ENCODE measurements around the gene TSC22D4. TPM values are rescaled to one million over a fixed set of nuclear protein-coding genes. Genes with fewer than 3 reads are reported as not detected.

TSC22D4 gene
- total RNA-seq, 1 donor from 2014 or later, result 68.2 TPM

DNA sequence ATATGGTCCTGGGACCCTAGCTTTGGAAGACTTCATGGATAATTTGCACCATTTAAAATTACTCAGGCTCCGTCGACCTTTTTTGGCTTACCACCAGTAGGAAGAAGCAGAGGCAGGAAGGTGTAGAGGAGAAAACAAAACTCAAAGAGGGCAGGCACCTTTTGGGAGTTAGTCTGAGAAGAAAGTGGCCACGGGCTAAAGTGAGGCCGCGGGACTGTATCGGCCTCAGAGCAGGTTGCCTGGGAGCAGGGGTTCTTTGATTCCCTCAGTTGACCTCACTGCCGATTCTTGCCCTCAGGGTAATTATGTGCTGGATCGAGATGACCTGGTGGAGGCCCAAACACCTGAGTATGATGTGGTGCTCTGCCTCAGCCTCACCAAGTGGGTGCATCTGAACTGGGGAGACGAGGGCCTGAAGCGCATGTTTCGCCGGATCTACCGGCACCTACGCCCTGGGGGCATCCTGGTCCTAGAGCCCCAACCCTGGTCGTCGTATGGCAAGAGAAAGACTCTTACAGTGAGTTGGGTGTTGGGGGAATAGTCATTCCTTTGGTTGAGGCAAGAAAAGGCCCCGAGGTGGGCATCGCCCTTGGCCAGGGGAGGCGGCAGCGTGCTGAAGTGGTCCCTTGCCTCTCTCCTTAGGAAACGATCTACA lies 46.3 kb downstream of the TSC22D4 start:
- peaks cover 6 to 32% of the 10 kb centered on the region in 2 donors for H3K4me1 ChIP-seq
- H3K4me3 ChIP-seq, result no peak overlapping the region
- DNase-seq (ENCODE audit: low spot score in 2 of 2), result no peak

DNA sequence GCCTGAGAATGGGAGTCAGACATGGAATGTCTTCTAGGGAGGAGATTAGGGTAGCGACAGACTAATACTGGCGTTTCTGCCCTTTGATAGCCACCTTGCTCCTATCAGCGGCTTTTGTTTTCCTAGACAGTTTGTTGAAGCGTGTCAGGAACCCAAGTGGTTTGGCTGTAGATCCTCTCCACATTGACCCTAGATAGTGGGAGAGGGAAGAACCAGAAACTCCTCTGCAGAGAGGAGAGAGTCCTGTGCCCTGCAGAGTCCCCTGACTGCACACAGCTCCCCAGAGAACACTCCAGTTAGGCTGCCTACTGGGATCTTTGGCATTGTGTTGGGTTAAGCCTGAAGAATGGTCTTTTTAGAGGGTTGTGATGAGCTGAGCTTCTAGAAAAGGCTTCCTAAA lies 47.0 kb downstream of the TSC22D4 start:
- H3K27ac ChIP-seq, result no peak overlapping the region
- H3K4me1 ChIP-seq, result peaks cover 8 to 33% of the 10 kb centered on the region in 2 donors
- H3K36me3 ChIP-seq, result peaks cover 11 to 26% of the 10 kb centered on the region in 2 donors
- no peak for DNase-seq (ENCODE audit: low spot score in 2 of 2)
- intact Hi-C loops (cut with DNase I), result loop anchor here (10.0 kb wide), 1 partner anchor 813 kb away; the partner anchor contains the start of gene FIS1
- no peaks in the 10 kb centered on the region for H3K27me3 ChIP-seq
- H3K4me3 ChIP-seq, result no peak overlapping the region
- no peaks in the 10 kb centered on the region for H3K9me3 ChIP-seq
- TF ChIP-seq CTCF (IDR thresholded peaks at IDR 0.05), result no peak

More for the DNA sequence above, 46.3 kb downstream of the TSC22D4 start:
- intact Hi-C loops (cut with DNase I), result loop anchor here (10.0 kb wide), 1 partner anchor 812 kb away; the partner anchor contains the start of gene FIS1
- H3K9me3 ChIP-seq, result no peaks in the 10 kb centered on the region
- TF ChIP-seq CTCF (IDR thresholded peaks at IDR 0.05), result no peak
- peak overlapping the region in 1 of 2 donors; percentile 12 for H3K27ac ChIP-seq
- H3K36me3 ChIP-seq, result peaks cover 11 to 26% of the 10 kb centered on the region in 2 donors
- no peaks in the 10 kb centered on the region for H3K27me3 ChIP-seq

- no peaks in the 10 kb centered on the region for H3K9me3 ChIP-seq
- peak overlapping the region; percentile 99 to 100 for H3K27ac ChIP-seq
- TF ChIP-seq CTCF (IDR thresholded peaks at IDR 0.05), result no peak
- H3K36me3 ChIP-seq, result peaks cover 11 to 26% of the 10 kb centered on the region in 2 donors
- DNase-seq (ENCODE audit: low spot score in 2 of 2), result peak in 1 of 2 donors; percentile 70
- H3K4me3 ChIP-seq, result peak overlapping the region in 1 of 2 donors; percentile 82
- peaks cover 8 to 33% of the 10 kb centered on the region in 2 donors for H3K4me1 ChIP-seq
- H3K27me3 ChIP-seq, result no peaks in the 10 kb centered on the region
- intact Hi-C loops (cut with DNase I), result loop anchor here (10.0 kb wide), 1 partner anchor 813 kb away; the partner anchor contains the start of gene FIS1
These were observed 47.7 kb downstream of the TSC22D4 start for GRCh38 chr7:100431286-100431735.

DNA sequence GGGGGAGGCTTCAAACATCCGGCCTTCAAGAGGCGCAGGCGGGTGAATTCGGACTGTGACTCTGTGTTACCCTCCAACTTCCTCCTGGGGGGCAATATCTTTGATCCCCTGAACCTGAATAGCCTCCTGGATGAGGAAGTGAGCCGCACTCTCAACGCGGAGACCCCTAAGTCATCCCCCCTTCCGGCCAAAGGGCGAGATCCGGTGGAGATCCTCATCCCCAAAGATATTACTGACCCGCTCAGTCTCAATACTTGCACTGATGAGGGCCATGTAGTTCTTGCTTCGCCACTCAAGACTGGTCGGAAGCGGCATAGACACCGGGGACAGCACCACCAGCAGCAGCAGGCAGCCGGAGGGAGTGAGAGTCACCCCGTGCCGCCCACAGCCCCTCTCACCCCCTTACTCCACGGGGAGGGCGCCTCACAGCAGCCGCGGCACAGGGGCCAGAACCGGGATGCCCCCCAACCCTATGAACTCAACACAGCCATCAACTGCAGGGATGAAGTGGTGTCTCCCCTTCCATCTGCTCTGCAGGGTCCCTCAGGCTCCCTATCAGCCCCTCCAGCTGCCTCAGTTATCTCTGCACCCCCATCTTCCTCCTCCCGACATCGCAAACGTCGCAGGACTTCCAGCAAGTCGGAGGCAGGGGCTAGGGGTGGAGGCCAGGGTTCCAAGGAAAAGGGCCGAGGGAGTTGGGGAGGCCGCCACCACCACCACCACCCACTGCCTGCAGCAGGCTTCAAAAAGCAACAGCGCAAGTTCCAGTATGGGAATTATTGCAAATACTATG lies 48.3 kb downstream of the TSC22D4 start:
- peak in 1 of 2 donors; percentile 68 for DNase-seq (ENCODE audit: low spot score in 2 of 2)
- H3K27me3 ChIP-seq, result no peaks in the 10 kb centered on the region
- H3K4me1 ChIP-seq, result peaks cover 8 to 33% of the 10 kb centered on the region in 2 donors
- H3K4me3 ChIP-seq, result peak overlapping the region; percentile 74 to 82
- peak overlapping the region; percentile 99 to 100 for H3K27ac ChIP-seq
- no peak for TF ChIP-seq CTCF (IDR thresholded peaks at IDR 0.05)
- H3K36me3 ChIP-seq, result peaks cover 11 to 26% of the 10 kb centered on the region in 2 donors
- intact Hi-C loops (cut with DNase I), result loop anchor here (10.0 kb wide), 1 partner anchor 814 kb away; the partner anchor contains the start of gene FIS1
- H3K9me3 ChIP-seq, result no peaks in the 10 kb centered on the region

GRCh38 chr7:100429637-100430492 lies 49.1 kb downstream of the TSC22D4 start, which contains the start of gene MEPCE:
MEPCE (plus strand) TSS chr7:100429831; CDS start chr7:100430019, 188 bp downstream.
- H3K9me3 ChIP-seq, result no peaks in the 10 kb centered on the region
- intact Hi-C loops (cut with DNase I), result loop anchor here (1.0 to 10.0 kb wide), 5 partner anchors 49 to 815 kb away; partner anchors contain the start of genes FIS1, MBLAC1, TRIP6 and TSC22D4
- H3K4me1 ChIP-seq, result peaks cover 6 to 25% of the 10 kb centered on the region in 2 donors
- H3K27me3 ChIP-seq, result no peaks in the 10 kb centered on the region
- peak in 1 of 3 experiments; percentile 1 for TF ChIP-seq CTCF (IDR thresholded peaks at IDR 0.05)
- peak; percentile 89 to 99 for DNase-seq (ENCODE audit: low spot score in 2 of 2)
- peak within 1 kb of the TSS; percentile 99 to 100 for H3K27ac ChIP-seq
- peak within 1 kb of the TSS; percentile 74 to 82 for H3K4me3 ChIP-seq
- peaks cover 11 to 24% of the 10 kb centered on the region in 2 donors for H3K36me3 ChIP-seq

Data from ascending aorta (tissue), 2 donors.